A549 (cell line): ENCODE results near the gene CMTM4.

Source experiments
- ESRRA ChIP-seq: fragments of 150-350 bp; IDR thresholded peaks from 2 replicates; pipeline ENCODE4 v1.6.1; 2014; ENCODE audit warnings: mild to moderate bottlenecking, low read length, borderline replicate concordance
- GATA3 ChIP-seq: IDR thresholded peaks from 2 replicates; pipeline ENCODE4 v1.6.1; 2012; ENCODE audit warnings: borderline replicate concordance
- NFE2L2 ChIP-seq: fragments of 150-350 bp; conservative IDR thresholded peaks from 2 replicates; pipeline ENCODE4 v1.6.1; 2014; ENCODE audit warnings: low read length
- POLR2A ChIP-seq: IDR thresholded peaks from 2 replicates; pipeline ENCODE4 v1.6.1; 2012; ENCODE audit warnings: mild to moderate bottlenecking, low read length
- RARB ChIP-seq: fragments of 250-450 bp; sonication (Bioruptor Pico); IDR thresholded peaks from 2 replicates; pipeline ENCODE4 v1.8.0; 2021; ENCODE audit warnings: mild to moderate bottlenecking, moderate library complexity
- TF ChIP-seq, protein P1 (sequence below): fragments of >200 bp; sonication (Bioruptor Twin); formaldehyde crosslinking; IDR thresholded peaks from 3 replicates; pipeline ENCODE4 v1.5.1; 2016
- TF ChIP-seq, protein P2 (sequence below): IDR thresholded peaks from 2 replicates; pipeline ENCODE4 v1.6.1; 2012
- TF ChIP-seq, protein P3 (sequence below): fragments of 200-600 bp; sonication (generic); IDR thresholded peaks from 2 replicates; pipeline ENCODE4 v1.6.1; 2016; ENCODE audit warnings: antibody characterized with exemption, mild to moderate bottlenecking, moderate library complexity
- TF ChIP-seq, protein P4 (sequence below): fragments of 150-350 bp; IDR thresholded peaks from 2 replicates; pipeline ENCODE4 v1.6.1; 2014; ENCODE audit warnings: low read depth, mild to moderate bottlenecking, low read length

DNA sequence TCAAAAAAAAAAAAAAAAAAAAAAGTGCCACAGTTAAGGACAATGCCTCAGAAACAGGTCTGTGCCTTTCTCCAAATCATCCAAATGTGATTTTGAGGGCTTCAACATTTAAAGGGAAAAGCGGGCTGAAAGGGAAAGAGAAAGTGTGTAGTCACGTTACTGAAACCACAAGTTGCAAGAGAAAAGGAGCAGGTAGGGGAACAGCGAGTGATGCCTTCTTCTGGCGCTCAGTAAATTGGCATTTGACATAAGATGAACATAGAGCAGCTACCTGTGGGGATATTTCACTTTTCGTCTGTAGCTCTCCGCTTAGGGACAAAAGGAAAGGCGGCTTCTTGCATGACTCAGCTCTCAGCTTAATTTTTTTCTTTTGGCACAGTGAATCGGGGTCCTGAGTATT lies 106.2 kb downstream of the CMTM4 start:
- TF ChIP-seq, protein P1, sequence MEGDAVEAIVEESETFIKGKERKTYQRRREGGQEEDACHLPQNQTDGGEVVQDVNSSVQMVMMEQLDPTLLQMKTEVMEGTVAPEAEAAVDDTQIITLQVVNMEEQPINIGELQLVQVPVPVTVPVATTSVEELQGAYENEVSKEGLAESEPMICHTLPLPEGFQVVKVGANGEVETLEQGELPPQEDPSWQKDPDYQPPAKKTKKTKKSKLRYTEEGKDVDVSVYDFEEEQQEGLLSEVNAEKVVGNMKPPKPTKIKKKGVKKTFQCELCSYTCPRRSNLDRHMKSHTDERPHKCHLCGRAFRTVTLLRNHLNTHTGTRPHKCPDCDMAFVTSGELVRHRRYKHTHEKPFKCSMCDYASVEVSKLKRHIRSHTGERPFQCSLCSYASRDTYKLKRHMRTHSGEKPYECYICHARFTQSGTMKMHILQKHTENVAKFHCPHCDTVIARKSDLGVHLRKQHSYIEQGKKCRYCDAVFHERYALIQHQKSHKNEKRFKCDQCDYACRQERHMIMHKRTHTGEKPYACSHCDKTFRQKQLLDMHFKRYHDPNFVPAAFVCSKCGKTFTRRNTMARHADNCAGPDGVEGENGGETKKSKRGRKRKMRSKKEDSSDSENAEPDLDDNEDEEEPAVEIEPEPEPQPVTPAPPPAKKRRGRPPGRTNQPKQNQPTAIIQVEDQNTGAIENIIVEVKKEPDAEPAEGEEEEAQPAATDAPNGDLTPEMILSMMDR, result no peak
- TF ChIP-seq GATA3 (no peak), POLR2A (no peak), ESRRA (no peak), NFE2L2 (no peak), RARB (CRISPR knock-in tag) (no peak)
- TF ChIP-seq, protein P2, sequence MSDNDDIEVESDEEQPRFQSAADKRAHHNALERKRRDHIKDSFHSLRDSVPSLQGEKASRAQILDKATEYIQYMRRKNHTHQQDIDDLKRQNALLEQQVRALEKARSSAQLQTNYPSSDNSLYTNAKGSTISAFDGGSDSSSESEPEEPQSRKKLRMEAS, result no peak
- TF ChIP-seq, protein P3, sequence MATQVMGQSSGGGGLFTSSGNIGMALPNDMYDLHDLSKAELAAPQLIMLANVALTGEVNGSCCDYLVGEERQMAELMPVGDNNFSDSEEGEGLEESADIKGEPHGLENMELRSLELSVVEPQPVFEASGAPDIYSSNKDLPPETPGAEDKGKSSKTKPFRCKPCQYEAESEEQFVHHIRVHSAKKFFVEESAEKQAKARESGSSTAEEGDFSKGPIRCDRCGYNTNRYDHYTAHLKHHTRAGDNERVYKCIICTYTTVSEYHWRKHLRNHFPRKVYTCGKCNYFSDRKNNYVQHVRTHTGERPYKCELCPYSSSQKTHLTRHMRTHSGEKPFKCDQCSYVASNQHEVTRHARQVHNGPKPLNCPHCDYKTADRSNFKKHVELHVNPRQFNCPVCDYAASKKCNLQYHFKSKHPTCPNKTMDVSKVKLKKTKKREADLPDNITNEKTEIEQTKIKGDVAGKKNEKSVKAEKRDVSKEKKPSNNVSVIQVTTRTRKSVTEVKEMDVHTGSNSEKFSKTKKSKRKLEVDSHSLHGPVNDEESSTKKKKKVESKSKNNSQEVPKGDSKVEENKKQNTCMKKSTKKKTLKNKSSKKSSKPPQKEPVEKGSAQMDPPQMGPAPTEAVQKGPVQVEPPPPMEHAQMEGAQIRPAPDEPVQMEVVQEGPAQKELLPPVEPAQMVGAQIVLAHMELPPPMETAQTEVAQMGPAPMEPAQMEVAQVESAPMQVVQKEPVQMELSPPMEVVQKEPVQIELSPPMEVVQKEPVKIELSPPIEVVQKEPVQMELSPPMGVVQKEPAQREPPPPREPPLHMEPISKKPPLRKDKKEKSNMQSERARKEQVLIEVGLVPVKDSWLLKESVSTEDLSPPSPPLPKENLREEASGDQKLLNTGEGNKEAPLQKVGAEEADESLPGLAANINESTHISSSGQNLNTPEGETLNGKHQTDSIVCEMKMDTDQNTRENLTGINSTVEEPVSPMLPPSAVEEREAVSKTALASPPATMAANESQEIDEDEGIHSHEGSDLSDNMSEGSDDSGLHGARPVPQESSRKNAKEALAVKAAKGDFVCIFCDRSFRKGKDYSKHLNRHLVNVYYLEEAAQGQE, result no peak
- TF ChIP-seq, protein P4, sequence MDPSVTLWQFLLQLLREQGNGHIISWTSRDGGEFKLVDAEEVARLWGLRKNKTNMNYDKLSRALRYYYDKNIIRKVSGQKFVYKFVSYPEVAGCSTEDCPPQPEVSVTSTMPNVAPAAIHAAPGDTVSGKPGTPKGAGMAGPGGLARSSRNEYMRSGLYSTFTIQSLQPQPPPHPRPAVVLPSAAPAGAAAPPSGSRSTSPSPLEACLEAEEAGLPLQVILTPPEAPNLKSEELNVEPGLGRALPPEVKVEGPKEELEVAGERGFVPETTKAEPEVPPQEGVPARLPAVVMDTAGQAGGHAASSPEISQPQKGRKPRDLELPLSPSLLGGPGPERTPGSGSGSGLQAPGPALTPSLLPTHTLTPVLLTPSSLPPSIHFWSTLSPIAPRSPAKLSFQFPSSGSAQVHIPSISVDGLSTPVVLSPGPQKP, result no peak
